Fibroblast of lung (primary cell): ENCODE measurements around the gene APCDD1L. TPM values are rescaled to one million over a fixed set of nuclear protein-coding genes. Genes with fewer than 3 reads are reported as not detected.

Source experiments
- DNase-seq, 2 donors: peaks; one replicate each; pipeline versions ENCODE4 v3.0.0 to v3.0.0-alpha.2; 2010; ENCODE audit warnings: low read depth in 2 of 2
- H2AFZ ChIP-seq: 2 replicates; pipeline ENCODE4 v1.5.1; 2012; ENCODE audit warnings: low read length, control low read depth, inconsistent platforms
- H3K27ac ChIP-seq: 2 replicates; pipeline ENCODE4 v1.5.1; 2011; ENCODE audit warnings: low read length, control low read depth; ENCODE audit not compliant: insufficient read depth
- H3K27me3 ChIP-seq: 2 replicates; pipeline ENCODE4 v1.5.1; 2011; ENCODE audit warnings: mild to moderate bottlenecking, low read length; ENCODE audit not compliant: control insufficient read depth, insufficient read depth
- H3K36me3 ChIP-seq: 2 replicates; pipeline ENCODE4 v1.5.1; 2011; ENCODE audit warnings: low read length; ENCODE audit not compliant: control insufficient read depth, insufficient read depth
- H3K4me1 ChIP-seq: 2 replicates; pipeline ENCODE4 v1.5.1; 2011; ENCODE audit warnings: low read length; ENCODE audit not compliant: control insufficient read depth, insufficient read depth; ENCODE audit errors: extremely low read depth
- H3K4me2 ChIP-seq: 2 replicates; pipeline ENCODE4 v1.5.1; 2011; ENCODE audit warnings: low read length, control low read depth; ENCODE audit not compliant: insufficient read depth; ENCODE audit errors: extremely low read depth
- H3K4me3 ChIP-seq, 4 experiments: fragments of 200-600 bp in 1 of 4; sonication (generic) in 1 of 4; replicated peaks in 1 of 4; 2 replicates each; pipeline ENCODE4 v1.5.1; 2011 to 2016; ENCODE audit warnings: low read length in 4 of 4, low read depth in 3 of 4, mild to moderate bottlenecking in 3 of 4, control low read depth in 2 of 4, inconsistent platforms in 1 of 4, mixed read lengths in 1 of 4; ENCODE audit not compliant: insufficient read depth in 1 of 4; ENCODE audit errors: control extremely low read depth in 1 of 4
- H3K79me2 ChIP-seq: 2 replicates; pipeline ENCODE4 v1.5.1; 2012; ENCODE audit warnings: mild to moderate bottlenecking, low read length, inconsistent platforms; ENCODE audit not compliant: control insufficient read depth, insufficient read depth
- H3K9ac ChIP-seq: 2 replicates; pipeline ENCODE4 v1.5.1; 2011; ENCODE audit warnings: mild to moderate bottlenecking, low read length, control low read depth; ENCODE audit not compliant: insufficient read depth
- H3K9me3 ChIP-seq: 2 replicates; pipeline ENCODE4 v1.5.1; 2012; ENCODE audit warnings: low read depth, low read length; ENCODE audit not compliant: control insufficient read depth, insufficient read depth
- H4K20me1 ChIP-seq: 2 replicates; pipeline ENCODE4 v1.5.1; 2011; ENCODE audit warnings: low read length; ENCODE audit not compliant: control insufficient read depth, insufficient read depth; ENCODE audit errors: extremely low read depth
- CTCF ChIP-seq, 2 donors: IDR thresholded peaks in 1 of 2; conservative IDR thresholded peaks in 1 of 2; 1 replicate in 1 of 2; 2 replicates in 1 of 2; pipeline ENCODE4 v1.5.1; 2011 to 2012; ENCODE audit warnings: low read length in 2 of 2, control low read depth in 1 of 2, inconsistent platforms in 1 of 2, low read depth in 1 of 2, mild to moderate bottlenecking in 1 of 2
- EZH2 ChIP-seq: IDR thresholded peaks from 2 replicates; pipeline ENCODE4 v1.5.1; 2012; ENCODE audit warnings: low read length, control low read depth, mild to moderate bottlenecking; ENCODE audit errors: missing control alignments
- polyA plus RNA-seq, 2 donors: library from polyadenylated mRNA; depleted of rRNA in 1 of 2; stranded (reverse) in 1 of 2; unstranded in 1 of 2; fragments of >200 nt; gene quantifications; 2 replicates each; pipeline ENCODE4 v1.2.1, GENCODE V29; 2011 to 2012; ENCODE audit warnings: missing spikeins in 1 of 2
- total RNA-seq: library from RNA; depleted of rRNA; stranded (reverse); fragments of >200 nt; gene quantifications from 2 replicates; pipeline ENCODE4 v1.2.1, GENCODE V29; 2014

Gene APCDD1L
- total and polyA plus RNA-seq, 2 donors (not counting 1 experiment from before 2014, with no cell fraction given): 0.18 to 0.99 TPM

GRCh38 chr20:58479726-58480440, 35.3 kb downstream of the APCDD1L start:
- Histone ChIP-seq H3K9me3 (no peaks in the 10 kb centered on the region), H3K36me3 (no peaks in the 10 kb centered on the region), H3K9ac (no peak overlapping the region), H3K4me3 (no peak overlapping the region), H3K79me2 (no peaks in the 10 kb centered on the region), H3K4me1 (no peaks in the 10 kb centered on the region), H4K20me1 (no peaks in the 10 kb centered on the region), H3K4me2 (no peak overlapping the region), H2AFZ (no peak overlapping the region), H3K27ac (no peak overlapping the region), H3K27me3 (peaks cover 3% of the 10 kb centered on the region)
- no peak for DNase-seq
- TF ChIP-seq CTCF (conservative IDR thresholded peaks at IDR 0.05 in 1 of 2, IDR thresholded peaks at IDR 0.05 in 1 of 2; ENCODE audit: low read depth in 1 of 2, low read length in 2 of 2) (no peak), EZH2 (no peak)

- no peak overlapping the region for H2AFZ ChIP-seq
- no peak for TF ChIP-seq CTCF (conservative IDR thresholded peaks at IDR 0.05 in 1 of 2, IDR thresholded peaks at IDR 0.05 in 1 of 2; ENCODE audit: low read depth in 1 of 2, low read length in 2 of 2)
- no peak for TF ChIP-seq EZH2
- DNase-seq: peak in 1 of 2 donors; percentile 16
- H3K27me3 ChIP-seq: peaks cover 3% of the 10 kb centered on the region
- no peaks in the 10 kb centered on the region for H4K20me1 ChIP-seq
- no peak overlapping the region for H3K9ac ChIP-seq
- no peaks in the 10 kb centered on the region for H3K4me1 ChIP-seq
- H3K4me2 ChIP-seq: no peak overlapping the region
- no peaks in the 10 kb centered on the region for H3K36me3 ChIP-seq
- no peak overlapping the region for H3K4me3 ChIP-seq
- no peaks in the 10 kb centered on the region for H3K9me3 ChIP-seq
- no peak overlapping the region for H3K27ac ChIP-seq
- H3K79me2 ChIP-seq: no peaks in the 10 kb centered on the region
Observed at GRCh38 chr20:58478141-58478805, 36.9 kb downstream of the APCDD1L start.

- Histone ChIP-seq H3K27ac (no peak overlapping the region), H3K9me3 (no peaks in the 10 kb centered on the region), H4K20me1 (no peaks in the 10 kb centered on the region), H3K36me3 (no peaks in the 10 kb centered on the region), H3K4me3 (no peak overlapping the region), H2AFZ (no peak overlapping the region), H3K27me3 (no peaks in the 10 kb centered on the region), H3K4me2 (no peak overlapping the region), H3K79me2 (no peaks in the 10 kb centered on the region), H3K4me1 (no peaks in the 10 kb centered on the region), H3K9ac (no peak overlapping the region)
- no peak for TF ChIP-seq EZH2
- TF ChIP-seq CTCF (conservative IDR thresholded peaks at IDR 0.05 in 1 of 2, IDR thresholded peaks at IDR 0.05 in 1 of 2; ENCODE audit: low read depth in 1 of 2, low read length in 2 of 2): no peak
- no peak for DNase-seq
Observed at GRCh38 chr20:58475466-58475865, 39.7 kb downstream of the APCDD1L start.
